Left colon (tissue), 2 donors: ENCODE results near the gene MESD. TPM values are rescaled to one million over a fixed set of nuclear protein-coding genes. Genes with fewer than 3 reads are reported as not detected.
A peak's percentile ranks its signal among the peaks of the same experiment; 100 is the strongest.

ENCODE experiments used
- ATAC-seq: fragments of 200-7000 bp; cut with Tn5 transposase; one replicate; pipeline ENCODE4 v1.9.1; 2020; ENCODE audit warnings: mild to moderate bottlenecking, moderate library complexity
- DNase-seq, 2 donors: peaks; one replicate each; pipeline ENCODE4 v3.0.0-alpha.2; 2020
- intact Hi-C, 2 donors: fragments of 100-400 bp; cut with DNase I in 1 of 2; cut with micrococcal nuclease in 1 of 2; formaldehyde crosslinking; loops; one replicate each; pipeline versions ENCODE4 v1.11.2 to v1.14.0; 2022; cut with DNase I, micrococcal nuclease
- total RNA-seq, 2 donors: library from RNA; stranded (reverse); fragmentation: NEBNext Ultra II Directional; extraction: Animal tissue kit (Norgen Biotek cat#: 25700); gene quantifications; one replicate each; pipeline ENCODE4 v1.2.1, GENCODE V29; 2021
- donor health status: DM: no; HTN: no; CAD: no.
- donor health status: DM: yes; HTN: yes; CAD: no.

The MESD gene
- total RNA-seq, 2 donors from 2014 or later = 21.2 TPM

DNA sequence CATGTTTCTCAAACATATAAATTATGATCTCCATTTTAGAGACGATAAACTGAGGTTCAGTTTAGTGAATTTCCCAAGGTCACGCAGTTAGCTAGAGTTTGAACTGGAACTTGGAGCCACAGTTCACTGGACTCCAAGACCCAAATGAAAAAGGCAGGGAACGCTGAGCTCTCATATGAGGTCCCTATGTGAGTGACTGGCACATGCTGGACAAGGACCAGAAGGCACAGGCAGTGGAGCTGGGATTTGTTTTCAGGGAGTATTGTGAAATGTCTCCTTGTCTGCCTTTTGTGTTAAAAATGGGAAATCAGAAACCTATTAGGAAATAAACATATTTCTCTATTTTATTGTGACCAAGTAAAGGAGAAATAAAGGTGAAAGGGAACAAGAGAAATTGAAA lies 63.5 kb downstream of the MESD start:
- DNase-seq (no peak), ATAC-seq (no peak)
- intact Hi-C loops = no loop called here

DNA sequence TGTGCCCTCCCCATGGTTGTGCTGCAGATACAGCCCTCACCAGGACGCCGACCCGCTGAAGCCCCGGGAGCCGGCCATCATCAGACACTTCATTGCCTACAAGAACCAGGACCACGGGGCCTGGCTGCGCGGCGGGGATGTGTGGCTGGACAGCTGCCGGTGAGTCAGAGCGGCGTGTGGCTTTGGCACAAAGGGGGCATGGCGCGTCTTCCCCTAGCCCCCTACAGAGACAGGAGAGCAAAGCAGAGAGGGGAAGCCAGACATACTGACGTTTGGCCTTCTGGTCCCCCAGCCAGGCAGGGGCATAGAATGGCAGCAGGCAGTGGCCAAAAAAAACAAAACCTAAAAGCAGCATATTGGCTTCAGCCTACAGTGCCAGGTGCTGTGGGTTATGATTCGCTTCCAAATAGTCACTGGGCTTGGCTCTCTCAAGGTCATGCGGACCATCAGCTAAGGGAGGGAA lies 64.0 kb downstream of the MESD start:
- ATAC-seq = no peak
- intact Hi-C loops = no loop called here
- DNase-seq = no peak

DNA sequence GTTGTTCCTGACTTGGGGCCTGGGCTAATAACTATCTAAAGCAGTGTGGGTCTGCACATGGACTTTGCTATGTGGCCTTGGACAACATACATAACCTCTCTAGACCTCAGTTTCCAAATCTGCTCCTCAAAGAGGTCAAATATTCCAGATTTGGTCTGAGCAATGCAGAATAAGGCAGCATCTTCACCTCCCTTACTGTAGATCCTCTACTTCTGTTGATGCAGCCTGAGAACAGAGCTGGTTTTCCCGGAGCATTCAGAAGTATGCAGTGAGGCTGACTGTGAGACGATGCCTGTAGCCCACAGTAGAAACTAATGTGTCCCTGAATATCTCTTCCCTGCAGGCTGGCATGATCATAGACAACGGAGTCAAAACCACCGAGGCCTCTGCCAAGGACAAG lies 65.3 kb downstream of the MESD start:
- ATAC-seq = no peak

DNA sequence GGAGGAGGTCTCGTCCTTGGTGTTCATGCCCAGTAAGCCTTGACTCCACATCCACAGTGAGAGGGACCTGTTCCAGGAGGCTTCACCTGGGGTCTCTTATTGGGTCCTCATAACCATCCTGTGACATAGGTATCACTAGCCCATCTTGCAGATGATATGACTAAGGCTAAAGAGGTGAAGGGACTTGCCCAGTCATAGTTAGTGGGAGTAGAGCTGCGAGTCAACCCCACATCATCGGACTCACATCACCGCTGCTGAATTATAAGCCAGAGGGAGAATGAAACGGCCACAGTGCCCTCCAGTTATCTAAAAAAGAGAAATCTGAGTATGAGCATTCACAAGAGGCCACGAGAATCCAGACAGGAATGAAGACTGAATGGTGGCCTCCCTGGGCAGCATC lies 66.0 kb downstream of the MESD start:
- intact Hi-C loops = no loop called here
- ATAC-seq (no peak), DNase-seq (no peak)

More for the DNA sequence above, 65.3 kb downstream of the MESD start:
- no peak for DNase-seq
- intact Hi-C loops = no loop called here

DNA sequence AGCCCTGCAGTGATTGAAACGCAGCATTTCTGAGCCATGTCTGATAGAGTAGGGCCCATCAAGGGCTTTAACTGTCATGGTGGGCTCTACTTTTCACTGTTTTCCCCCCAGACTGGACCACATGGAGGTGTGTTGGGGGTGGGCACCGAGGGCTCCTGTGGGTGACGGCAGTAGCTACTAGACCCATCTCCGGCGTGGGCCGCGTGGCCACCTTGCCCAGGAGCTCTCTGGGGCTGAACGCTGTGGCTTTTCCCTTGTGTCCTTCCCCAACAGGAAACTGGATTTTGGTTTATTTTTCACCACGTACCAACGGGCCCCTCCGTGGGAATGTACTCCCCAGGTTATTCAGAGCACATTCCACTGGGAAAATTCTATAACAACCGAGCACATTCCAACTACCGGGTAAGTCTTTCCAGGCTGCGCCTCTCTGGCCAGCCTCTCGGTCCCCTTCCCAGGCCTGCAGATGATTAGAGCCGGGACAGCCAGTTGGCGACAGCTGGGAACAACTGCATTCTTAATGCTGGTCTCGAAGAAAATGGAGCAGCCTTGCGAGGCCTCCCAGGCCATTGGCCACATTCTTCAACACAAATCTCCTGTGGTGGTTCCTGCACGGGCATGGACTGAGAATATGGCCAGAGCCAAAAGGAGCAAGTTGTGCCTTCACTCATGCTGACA lies 67.7 kb downstream of the MESD start:
- intact Hi-C loops = no loop called here
- no peak for DNase-seq
- ATAC-seq = no peak

DNA sequence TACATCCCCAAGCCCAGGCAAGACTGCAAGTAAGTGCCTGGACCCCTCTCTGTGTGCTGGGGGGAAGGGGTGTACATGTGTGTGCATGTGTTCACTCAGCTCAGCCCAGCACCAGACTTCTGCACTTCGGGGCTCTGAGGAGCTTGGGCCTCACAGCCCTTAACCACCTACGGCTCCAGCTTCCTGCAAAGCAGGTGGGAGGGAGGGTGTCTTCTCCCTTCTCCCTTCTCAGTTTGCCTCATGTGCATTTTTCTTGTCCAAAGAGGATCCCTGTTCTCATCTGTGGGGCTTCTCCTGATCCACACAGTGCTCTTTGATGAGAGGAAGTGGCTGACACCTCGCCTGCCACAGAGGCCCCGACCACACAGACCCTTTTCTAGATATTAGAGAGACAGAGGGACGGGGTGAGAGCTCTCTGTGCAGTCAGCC lies 69.3 kb downstream of the MESD start:
- ATAC-seq (no peak), DNase-seq (no peak)
- intact Hi-C loops = no loop called here

DNA sequence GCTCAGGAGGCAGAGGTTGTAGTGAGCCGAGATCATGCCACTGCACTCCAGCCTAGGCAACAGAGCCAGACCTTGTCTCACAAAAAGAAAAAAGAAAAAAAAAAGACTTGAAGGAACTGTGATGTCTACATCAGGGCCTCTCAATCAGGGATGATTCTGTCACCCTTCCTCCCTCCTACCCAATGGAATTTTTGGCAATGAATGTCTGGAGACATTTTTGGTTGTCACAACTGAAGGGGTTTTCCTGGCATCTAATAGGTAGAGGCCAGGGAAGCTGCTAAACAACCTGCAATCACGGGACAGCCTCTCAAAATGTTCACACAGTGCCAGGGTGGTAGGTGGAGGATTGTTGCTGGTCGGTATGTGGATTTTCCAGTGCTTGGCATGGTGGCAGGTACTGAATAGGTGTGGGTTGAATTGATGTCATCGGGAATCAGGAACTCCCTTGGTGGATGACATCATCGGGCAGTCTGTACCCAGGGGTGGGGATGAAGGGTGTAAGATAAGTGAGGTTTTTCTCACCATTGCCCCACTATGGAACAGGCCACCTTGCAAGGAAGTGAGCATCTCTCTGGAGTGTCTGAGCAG lies 71.3 kb downstream of the MESD start:
- intact Hi-C loops = no loop called here

DNA sequence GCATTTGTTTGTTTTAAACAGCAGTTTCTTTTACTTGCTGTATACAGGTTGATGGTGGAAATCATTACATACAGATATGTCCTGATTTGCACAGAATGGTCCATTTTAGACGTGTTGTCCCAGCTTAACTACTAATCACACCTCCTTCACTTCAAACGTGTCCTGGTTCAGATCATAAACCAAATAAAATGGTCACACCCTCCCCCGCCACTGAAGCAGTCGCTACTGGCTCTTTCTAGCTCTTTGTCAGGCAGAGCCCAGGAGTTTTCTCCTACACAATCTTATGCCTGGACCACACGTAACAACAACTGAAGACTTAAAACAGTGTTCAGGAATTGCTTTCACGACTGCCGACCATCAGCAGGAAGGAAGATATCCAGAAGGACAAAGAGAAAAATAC lies 73.6 kb downstream of the MESD start:
- ATAC-seq (peak; percentile 69), DNase-seq (peak in 1 of 2 donors; percentile 41)
- intact Hi-C loops = no loop called here

More for the DNA sequence above, 71.3 kb downstream of the MESD start:
- ATAC-seq = peak; percentile 16
- no peak for DNase-seq

DNA sequence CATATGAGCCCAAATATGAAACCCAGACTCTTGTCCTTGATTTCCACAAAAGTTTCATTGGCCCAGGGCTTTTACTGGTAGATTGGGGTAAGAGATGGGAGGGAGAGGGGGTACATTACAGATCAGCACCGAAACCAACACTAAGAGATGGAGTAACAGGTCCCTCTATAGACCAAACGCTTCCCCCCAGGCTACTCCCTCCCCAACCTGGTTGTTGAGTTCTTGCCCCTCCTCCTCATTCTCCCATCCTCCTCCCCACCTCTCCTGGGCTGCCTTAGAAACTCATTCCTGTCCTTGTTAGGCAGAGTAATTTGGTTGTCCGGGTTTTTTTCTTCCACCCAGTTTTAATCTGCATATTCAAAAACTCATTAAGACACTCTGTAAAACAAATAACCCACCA lies 74.1 kb downstream of the MESD start:
- ATAC-seq = peak; percentile 21
- intact Hi-C loops = no loop called here
- no peak for DNase-seq

DNA sequence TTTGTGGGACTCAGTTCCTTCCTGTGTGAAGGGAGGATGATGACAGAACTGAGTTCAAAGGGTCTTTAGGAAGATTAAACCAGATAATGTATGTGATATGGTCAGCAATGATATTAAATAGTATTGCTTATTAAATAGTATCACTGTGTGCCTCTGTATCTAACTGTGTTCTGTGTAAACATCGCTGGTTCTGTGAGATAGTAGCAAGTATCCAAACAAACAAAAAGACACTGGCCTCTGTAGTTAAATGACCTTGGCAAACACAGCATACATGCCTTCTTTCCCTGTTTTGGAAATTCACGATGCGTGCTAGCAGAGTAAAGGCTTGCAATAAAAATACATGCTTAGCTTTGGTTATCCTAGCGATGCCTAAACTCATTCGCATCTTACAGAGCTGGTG lies 76.1 kb downstream of the MESD start:
- intact Hi-C loops = no loop called here
- DNase-seq (no peak), ATAC-seq (no peak)

DNA sequence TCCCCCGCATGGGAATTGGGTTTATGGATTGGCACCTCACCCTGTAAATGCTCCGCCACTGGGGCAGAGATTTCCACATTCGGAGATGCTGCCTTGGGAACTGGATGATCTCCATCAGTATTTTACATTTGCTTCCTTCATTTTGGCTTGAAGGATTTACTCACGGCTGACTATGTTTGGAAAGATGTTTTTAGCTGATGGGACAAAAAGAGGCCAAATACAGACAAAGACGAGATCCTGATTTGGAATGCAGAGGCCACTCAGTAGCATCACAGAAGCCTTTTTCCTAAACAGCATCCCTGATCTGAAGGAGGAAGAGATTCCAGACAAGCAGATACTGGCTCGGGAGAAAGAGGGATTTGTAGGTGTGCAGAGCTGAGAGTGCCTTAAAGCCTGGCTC lies 76.9 kb downstream of the MESD start:
- DNase-seq (no peak), ATAC-seq (no peak)
- intact Hi-C loops = no loop called here

DNA sequence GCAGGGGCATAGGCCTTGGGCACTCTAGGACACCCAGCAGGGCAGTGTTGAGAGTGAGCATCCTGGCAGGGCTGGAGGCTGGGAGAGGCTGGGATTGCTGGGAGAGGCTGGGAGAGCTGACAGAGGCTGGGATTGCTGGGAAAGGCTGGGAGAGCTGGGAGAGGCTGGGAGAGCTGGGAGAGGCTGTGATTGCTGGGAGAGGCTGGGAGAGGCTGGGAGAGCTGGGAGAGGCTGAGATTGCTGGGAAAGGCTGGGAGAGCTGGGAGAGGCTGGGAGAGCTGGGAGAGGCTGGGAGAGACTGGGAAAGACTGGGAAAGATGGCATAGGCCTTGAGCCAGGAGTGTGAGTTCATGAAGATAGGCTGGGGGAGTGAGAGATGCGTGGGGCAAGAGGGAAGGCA lies 77.8 kb downstream of the MESD start:
- DNase-seq (peak; percentile 18 to 32), ATAC-seq (peak; percentile 78)
- intact Hi-C loops = no loop called here

DNA sequence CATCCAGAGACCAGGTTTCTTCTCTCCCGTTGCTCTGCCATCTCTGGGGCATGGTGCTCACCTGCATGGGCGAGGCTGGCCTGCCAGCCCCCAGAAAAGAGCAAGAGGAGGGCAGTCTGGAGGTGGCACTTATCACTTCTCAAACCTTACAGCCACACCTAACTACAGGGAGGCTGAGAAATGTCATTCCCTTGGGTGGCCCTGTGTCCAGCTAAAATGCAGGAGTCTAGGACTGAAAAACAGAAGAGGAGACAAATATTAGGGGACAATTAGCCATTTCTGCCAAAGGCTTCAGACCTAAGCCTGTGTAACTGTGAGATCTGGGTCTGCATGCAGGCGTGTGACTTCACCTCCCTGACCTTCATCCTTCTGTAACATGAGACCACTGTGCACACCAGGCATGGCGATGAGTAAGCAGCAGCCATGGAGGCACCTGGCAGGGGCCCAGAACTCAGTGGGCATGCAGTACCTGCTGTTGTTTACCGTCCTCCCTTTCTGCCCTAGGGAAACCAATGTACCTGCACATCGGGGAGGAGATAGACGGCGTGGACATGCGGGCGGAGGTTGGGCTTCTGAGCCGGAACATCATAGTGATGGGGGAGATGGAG lies 83.4 kb downstream of the MESD start:
- DNase-seq = no peak
- ATAC-seq = no peak

DNA sequence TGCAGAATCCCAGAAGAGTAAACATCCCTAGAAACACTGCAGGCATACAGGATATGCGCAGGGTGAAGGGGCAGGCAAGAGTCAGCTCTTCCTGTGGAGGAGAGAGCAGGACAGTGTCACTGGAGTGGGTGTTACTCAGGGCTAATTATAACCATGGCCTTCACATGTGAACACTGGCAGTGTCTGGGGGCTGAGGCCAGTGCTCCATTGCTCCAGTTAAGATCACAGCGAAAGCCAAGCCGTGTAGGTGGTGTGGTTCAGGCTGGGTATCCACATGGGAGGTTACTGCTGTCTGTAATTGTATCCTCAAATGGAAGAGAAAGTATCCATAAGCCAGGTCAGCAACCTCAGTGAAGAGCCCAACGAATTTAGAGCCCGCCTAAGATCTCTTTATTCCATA lies 84.6 kb downstream of the MESD start:
- DNase-seq (no peak), ATAC-seq (no peak)
- intact Hi-C loops = no loop called here

More for the DNA sequence above, 83.4 kb downstream of the MESD start:
- intact Hi-C loops = no loop called here

DNA sequence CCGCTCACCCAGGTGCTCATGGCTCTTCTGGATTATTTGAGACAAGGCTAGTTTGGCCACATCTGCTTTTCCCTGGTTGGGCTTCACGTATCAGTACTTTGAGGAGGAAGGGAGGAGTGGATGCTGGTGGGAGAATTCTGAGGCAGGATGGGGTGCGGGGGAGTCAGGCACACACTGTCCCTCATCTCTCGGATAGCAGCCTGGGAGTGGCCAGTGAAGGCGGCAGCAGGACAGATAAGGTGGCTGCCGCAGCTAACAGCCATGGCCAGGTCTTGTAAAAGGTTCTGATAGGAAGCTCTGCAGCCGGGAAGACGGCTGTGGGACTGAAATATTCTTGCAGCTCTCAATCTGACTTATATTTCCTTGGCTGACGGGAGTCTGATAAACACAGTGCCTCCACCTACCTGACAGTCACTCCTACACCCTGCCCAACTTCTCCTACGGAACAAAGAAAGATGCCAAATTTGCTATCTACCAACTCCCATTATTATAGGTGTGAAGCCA lies 87.3 kb downstream of the MESD start:
- ATAC-seq (no peak), DNase-seq (no peak)
- intact Hi-C loops = no loop called here

DNA sequence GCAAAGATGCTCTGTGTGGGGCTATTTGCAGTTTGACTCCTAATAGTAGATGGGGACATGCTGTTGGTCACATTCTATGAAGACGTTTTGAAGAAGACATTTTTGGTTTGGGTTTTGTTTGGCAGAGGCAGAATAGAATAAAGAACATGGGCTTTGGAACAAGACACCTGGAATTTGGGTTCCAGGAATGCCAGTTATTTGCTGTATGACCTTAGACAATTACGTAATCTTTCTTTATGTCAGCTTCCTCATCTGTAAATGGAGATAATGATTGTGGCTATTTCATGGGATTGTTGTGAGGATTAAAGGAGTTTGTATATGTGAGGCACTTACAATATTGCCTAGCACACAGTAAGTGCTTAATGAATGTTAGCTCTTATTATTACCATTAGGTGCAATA lies 91.6 kb downstream of the MESD start:
- intact Hi-C loops = no loop called here
- ATAC-seq (no peak), DNase-seq (no peak)
